Measurements from ENCODE around the gene GALP.
"Not testable (repeated sequence)": the region's sequence is repeated elsewhere in the genome, so short reads cannot be mapped to it uniquely, and the experiment has no call there.

The GALP gene

GRCh38 chr19:56159622-56160271 is 16.1 kb upstream of the GALP start:
- Mint-ChIP-seq H3K9me3 (peaks cover 7% of the 10 kb centered on the region), H3K4me1 (no peaks in the 10 kb centered on the region)

DNA sequence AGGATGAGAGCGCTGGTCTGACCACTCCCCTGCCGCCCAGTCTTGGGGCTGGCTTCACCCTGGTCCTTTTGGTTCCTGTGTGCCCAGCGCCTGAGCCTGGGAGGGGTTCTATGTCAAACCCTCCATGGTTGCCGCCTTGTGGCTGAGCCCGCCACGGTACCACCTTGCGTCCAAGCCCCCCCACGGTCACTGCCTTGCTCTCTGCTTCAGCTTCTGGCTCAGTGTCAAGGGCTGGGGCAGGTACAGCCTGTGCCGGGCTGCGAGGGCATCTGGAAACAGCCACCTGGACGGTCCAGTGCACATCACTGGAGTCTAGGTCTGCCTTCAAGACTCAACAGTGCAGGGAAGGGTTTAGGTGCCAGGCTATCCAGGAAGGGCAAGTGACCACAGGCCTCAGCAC is 14.3 kb upstream of the GALP start:
- Mint-ChIP-seq H3K36me3 (peaks cover 40% of the 10 kb centered on the region), H3K27me3 (peaks cover 17% of the 10 kb centered on the region), H3K4me3 (no peak overlapping the region), H3K9me3 (peaks cover 7% of the 10 kb centered on the region), H3K4me1 (no peaks in the 10 kb centered on the region), H3K27ac (no peak overlapping the region)
- ATAC-seq = no peak

More at GRCh38 chr19:56159622-56160271, 16.1 kb upstream of the GALP start:
- H3K4me3 Mint-ChIP-seq = no peak overlapping the region
- H3K27me3 Mint-ChIP-seq = peaks cover 8% of the 10 kb centered on the region
- ATAC-seq = no peak
- peaks cover 52% of the 10 kb centered on the region for H3K36me3 Mint-ChIP-seq
- H3K27ac Mint-ChIP-seq = no peak overlapping the region

DNA sequence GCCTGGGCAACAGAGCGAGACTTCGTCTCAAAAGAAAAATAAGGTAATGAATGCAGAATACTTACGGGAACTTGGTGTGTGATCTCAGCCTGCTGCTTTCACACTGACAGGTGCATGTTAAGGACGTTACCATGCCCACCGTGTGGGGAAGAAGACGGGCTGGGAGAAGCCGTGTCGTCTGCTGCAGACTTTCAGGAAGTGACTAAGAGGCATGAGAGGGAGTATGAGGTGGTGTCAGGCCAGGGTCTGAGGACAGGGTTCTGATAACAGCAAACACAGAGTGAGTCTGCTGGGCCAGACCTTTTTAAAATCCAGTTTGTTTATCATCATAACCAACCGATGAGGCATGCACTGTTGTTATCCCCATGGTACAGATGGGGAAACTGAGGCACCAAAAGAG is 13.6 kb upstream of the GALP start:
- peak; percentile 60 for ATAC-seq
- H3K27me3 Mint-ChIP-seq = peaks cover 17% of the 10 kb centered on the region
- H3K36me3 Mint-ChIP-seq = peaks cover 34% of the 10 kb centered on the region
- H3K4me3 Mint-ChIP-seq = no peak overlapping the region
- H3K27ac Mint-ChIP-seq = no peak overlapping the region
- H3K4me1 Mint-ChIP-seq = no peaks in the 10 kb centered on the region
- H3K9me3 Mint-ChIP-seq = peaks cover 7% of the 10 kb centered on the region

- H3K4me3 Mint-ChIP-seq = no peak overlapping the region
- no peak overlapping the region for H3K27ac Mint-ChIP-seq
- no peak for ATAC-seq
- H3K36me3 Mint-ChIP-seq = peaks cover 25% of the 10 kb centered on the region
- H3K27me3 Mint-ChIP-seq = peaks cover 17% of the 10 kb centered on the region
- no peaks in the 10 kb centered on the region for H3K4me1 Mint-ChIP-seq
- H3K9me3 Mint-ChIP-seq = peaks cover 7% of the 10 kb centered on the region
Measured at GRCh38 chr19:56163097-56163496, 12.7 kb upstream of the GALP start.

DNA sequence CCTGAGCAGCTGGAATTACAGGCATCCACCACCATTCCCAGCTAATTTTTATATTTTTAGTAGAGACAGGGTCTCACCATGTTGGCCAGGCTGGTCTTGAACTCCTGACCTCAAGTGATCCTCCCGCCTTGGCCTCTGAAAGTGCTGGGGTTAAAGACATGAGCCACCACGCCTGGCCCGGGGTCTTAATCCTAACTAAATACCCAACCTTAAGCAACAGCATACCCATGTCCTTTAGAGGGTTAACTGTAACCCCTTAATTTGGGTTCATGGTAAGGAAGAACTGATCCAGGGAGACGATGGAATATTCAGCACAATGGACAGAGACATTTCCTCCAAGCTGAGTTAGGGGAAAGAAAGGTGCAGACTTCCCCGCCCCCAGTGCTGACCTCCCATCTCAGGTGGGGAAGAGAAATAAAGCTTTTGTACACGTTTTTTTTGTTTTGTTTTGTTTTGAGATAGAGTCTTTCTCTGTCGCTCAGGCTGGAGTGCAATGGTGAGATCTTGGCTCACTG is 8.7 kb upstream of the GALP start:
- H3K27ac Mint-ChIP-seq = no peak overlapping the region
- H3K9me3 Mint-ChIP-seq = no peaks in the 10 kb centered on the region
- peaks cover 6% of the 10 kb centered on the region for H3K4me1 Mint-ChIP-seq
- no peak overlapping the region for H3K4me3 Mint-ChIP-seq
- H3K27me3 Mint-ChIP-seq = peaks cover 24% of the 10 kb centered on the region
- no peak for ATAC-seq
- no peaks in the 10 kb centered on the region for H3K36me3 Mint-ChIP-seq

DNA sequence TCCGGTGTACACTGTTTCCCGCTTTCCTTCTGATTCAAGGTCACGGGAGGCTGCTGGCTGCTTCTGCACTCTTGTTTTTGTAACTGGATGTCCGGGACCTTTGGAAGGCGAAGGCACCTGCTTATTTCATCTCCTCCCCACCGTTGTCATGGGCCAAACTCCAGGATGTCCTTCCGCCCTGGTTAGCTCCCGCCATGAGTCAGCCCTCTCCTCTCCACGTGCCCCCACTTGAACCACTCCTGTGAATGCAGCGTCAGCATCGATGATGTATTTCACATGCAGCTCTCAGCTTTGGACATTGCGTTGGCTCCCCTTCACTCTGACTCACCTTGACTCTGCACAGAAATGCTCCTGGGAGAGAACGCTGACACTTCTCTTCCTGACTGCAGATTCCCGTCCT is 5.5 kb upstream of the GALP start:
- Mint-ChIP-seq H3K9me3 (no peaks in the 10 kb centered on the region), H3K27ac (no peak overlapping the region), H3K36me3 (no peaks in the 10 kb centered on the region), H3K4me3 (no peak overlapping the region), H3K27me3 (peaks cover 36% of the 10 kb centered on the region), H3K4me1 (peaks cover 6% of the 10 kb centered on the region)
- ATAC-seq = no peak

GRCh38 chr19:56174086-56174485 is 1.7 kb upstream of the GALP start:
- no peak overlapping the region for H3K27ac Mint-ChIP-seq
- no peaks in the 10 kb centered on the region for H3K9me3 Mint-ChIP-seq
- no peak for ATAC-seq
- no peaks in the 10 kb centered on the region for H3K36me3 Mint-ChIP-seq
- no peak overlapping the region for H3K4me3 Mint-ChIP-seq
- H3K27me3 Mint-ChIP-seq = peaks cover 38% of the 10 kb centered on the region
- H3K4me1 Mint-ChIP-seq = peaks cover 6% of the 10 kb centered on the region

DNA sequence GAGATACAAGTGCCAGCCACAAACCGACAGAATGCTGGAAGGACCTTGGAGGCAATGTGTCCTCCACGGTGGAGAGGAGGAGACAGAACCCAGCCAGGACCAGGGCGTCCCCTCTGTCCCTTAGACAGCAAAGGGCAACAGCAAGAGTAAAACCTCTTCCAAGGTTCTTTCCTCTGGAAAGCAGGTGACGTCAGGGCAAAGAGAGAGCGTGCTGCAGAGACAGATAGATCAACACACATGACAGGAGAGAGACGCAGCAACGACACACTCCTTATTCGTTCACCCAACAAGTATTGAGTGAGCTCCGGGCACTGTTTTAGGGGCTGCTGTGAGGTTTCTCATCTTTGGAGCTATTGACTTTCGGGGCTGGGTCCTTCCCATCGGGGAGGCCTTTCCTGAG is 1.3 kb upstream of the GALP start:
- ATAC-seq = no peak
- Mint-ChIP-seq H3K9me3 (no peaks in the 10 kb centered on the region), H3K4me3 (no peak overlapping the region)

GRCh38 chr19:56176310-56176709 is 502 bp downstream of the GALP start:
- H3K9me3 Mint-ChIP-seq, H3K27ac Mint-ChIP-seq, ATAC-seq, H3K4me1 Mint-ChIP-seq, H3K36me3 Mint-ChIP-seq, H3K4me3 Mint-ChIP-seq: not testable (repeated sequence)
- H3K27me3 Mint-ChIP-seq = peaks cover 38% of the 10 kb centered on the region

More for the DNA sequence above, 1.3 kb upstream of the GALP start:
- Mint-ChIP-seq H3K4me1 (peaks cover 6% of the 10 kb centered on the region), H3K27ac (no peak overlapping the region), H3K36me3 (no peaks in the 10 kb centered on the region), H3K27me3 (peaks cover 38% of the 10 kb centered on the region)

DNA sequence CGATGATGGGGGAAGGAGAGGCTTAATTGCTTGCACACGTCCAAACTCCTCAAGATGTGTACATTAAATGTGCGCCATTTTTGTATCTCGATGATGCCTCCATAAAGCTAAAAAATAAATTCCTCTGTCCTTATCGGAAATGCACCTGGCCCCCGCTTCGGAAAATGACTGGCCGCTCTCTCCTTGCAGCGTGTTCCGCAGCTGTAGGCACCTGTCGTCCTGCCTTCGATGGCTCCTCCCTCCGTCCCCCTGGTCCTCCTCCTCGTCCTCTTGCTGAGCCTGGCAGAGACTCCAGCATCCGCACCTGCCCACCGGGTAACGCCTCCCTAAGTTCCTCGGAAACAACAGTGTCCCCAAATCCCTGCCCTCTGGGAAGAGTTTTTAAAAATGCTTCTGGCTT is 1.1 kb downstream of the GALP start:
- Mint-ChIP-seq H3K36me3 (no peaks in the 10 kb centered on the region), H3K27me3 (peaks cover 34% of the 10 kb centered on the region), H3K9me3 (no peaks in the 10 kb centered on the region), H3K27ac (no peak overlapping the region), H3K4me3 (no peak overlapping the region), H3K4me1 (peaks cover 3% of the 10 kb centered on the region)
- no peak for ATAC-seq

GRCh38 chr19:56177564-56178243 is 1.9 kb downstream of the GALP start:
- no peak for ATAC-seq
- no peak overlapping the region for H3K27ac Mint-ChIP-seq
- no peaks in the 10 kb centered on the region for H3K9me3 Mint-ChIP-seq
- no peaks in the 10 kb centered on the region for H3K4me1 Mint-ChIP-seq
- no peaks in the 10 kb centered on the region for H3K36me3 Mint-ChIP-seq
- no peak overlapping the region for H3K4me3 Mint-ChIP-seq
- H3K27me3 Mint-ChIP-seq = peaks cover 29% of the 10 kb centered on the region

DNA sequence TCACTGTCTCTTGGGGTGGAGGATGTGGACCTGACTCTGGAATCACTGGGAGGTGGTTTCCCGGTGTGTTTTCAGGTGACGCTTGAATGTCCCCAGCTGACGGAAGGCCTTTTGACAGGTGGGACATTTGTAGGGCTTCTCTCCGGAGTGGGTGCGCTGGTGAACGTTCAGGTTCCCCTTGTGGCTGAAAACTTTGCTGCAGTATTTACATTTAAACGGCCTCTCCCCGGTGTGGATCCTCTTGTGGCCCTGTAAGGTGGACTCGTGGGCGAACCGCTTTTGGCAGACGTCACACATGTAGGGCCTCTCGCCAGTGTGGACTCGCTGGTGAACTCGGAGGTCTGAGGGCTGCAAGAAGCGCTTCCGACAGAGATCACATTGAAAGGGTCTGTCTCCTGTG is 14.0 kb downstream of the GALP start:
- H3K27ac Mint-ChIP-seq = no peak overlapping the region
- no peak overlapping the region for H3K4me3 Mint-ChIP-seq
- no peaks in the 10 kb centered on the region for H3K36me3 Mint-ChIP-seq
- no peaks in the 10 kb centered on the region for H3K9me3 Mint-ChIP-seq
- H3K27me3 Mint-ChIP-seq = peaks cover 22% of the 10 kb centered on the region
- no peaks in the 10 kb centered on the region for H3K4me1 Mint-ChIP-seq
- no peak for ATAC-seq

DNA sequence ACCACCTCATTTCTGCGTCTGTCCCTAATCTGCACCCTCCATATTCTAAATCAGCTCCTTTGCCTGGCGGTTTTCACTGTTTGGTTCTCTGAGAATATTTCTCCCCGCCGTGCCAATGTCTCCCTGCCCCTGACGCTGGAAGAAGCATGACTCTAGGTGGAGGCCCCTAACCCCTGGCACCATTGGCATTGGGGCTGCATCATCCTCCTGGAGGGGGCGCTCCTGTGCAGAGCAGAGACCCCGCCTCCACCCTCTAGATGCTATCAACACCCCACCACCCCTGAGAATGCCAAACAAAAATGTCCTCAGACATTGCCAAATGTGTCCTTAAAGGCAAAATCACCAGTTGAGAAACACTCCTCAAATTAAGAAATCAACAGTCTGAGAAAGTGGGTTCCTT is 15.3 kb downstream of the GALP start:
- Mint-ChIP-seq H3K4me1 (no peaks in the 10 kb centered on the region), H3K9me3 (no peaks in the 10 kb centered on the region), H3K4me3 (no peak overlapping the region), H3K36me3 (no peaks in the 10 kb centered on the region), H3K27ac (no peak overlapping the region), H3K27me3 (peaks cover 10% of the 10 kb centered on the region)
- ATAC-seq = no peak

GRCh38 chr19:56191711-56192110 is 15.9 kb downstream of the GALP start:
- Mint-ChIP-seq H3K4me3 (no peak overlapping the region), H3K27me3 (peaks cover 10% of the 10 kb centered on the region)

GRCh38 chr19:56193981-56194640 is 18.3 kb downstream of the GALP start:
- Mint-ChIP-seq H3K27me3 (peaks cover 10% of the 10 kb centered on the region), H3K9me3 (no peaks in the 10 kb centered on the region), H3K4me1 (no peaks in the 10 kb centered on the region), H3K36me3 (no peaks in the 10 kb centered on the region), H3K4me3 (no peak overlapping the region), H3K27ac (no peak overlapping the region)
- no peak for ATAC-seq

More at GRCh38 chr19:56191711-56192110, 15.9 kb downstream of the GALP start:
- no peak overlapping the region for H3K27ac Mint-ChIP-seq
- ATAC-seq = no peak
- no peaks in the 10 kb centered on the region for H3K36me3 Mint-ChIP-seq
- H3K9me3 Mint-ChIP-seq = no peaks in the 10 kb centered on the region
- H3K4me1 Mint-ChIP-seq = no peaks in the 10 kb centered on the region

- not testable (repeated sequence) for H3K4me3 Mint-ChIP-seq, H3K27me3 Mint-ChIP-seq, H3K36me3 Mint-ChIP-seq
Measured at GRCh38 chr19:56197646-56198045, 21.8 kb downstream of the GALP start, which contains the start of gene ZSCAN5B. Gene ZSCAN5B (minus strand): TSS chr19:56197783. CDS start chr19:56193052, 4,731 bp downstream.

More at GRCh38 chr19:56197646-56198045, 21.8 kb downstream of the GALP start, which contains the start of gene ZSCAN5B:
- H3K9me3 Mint-ChIP-seq, H3K4me1 Mint-ChIP-seq, ATAC-seq, H3K27ac Mint-ChIP-seq: not testable (repeated sequence)
